H1 (cell line): ENCODE data around the gene TUT4. TPM values are rescaled to one million over a fixed set of nuclear protein-coding genes. Genes with fewer than 3 reads are reported as not detected.

Experiments
- CTCF ChIA-PET: fragments of 300-600 bp; sonication (Branson Sonifier 250); formaldehyde crosslinking; loops from one replicate; lab custom pipeline; 2021; ENCODE audit not compliant: partially characterized antibody; lab: Charles Lee
- POLR2A ChIA-PET: fragments of 300-600 bp; sonication (Branson Sonifier 250); formaldehyde crosslinking; loops from one replicate; lab custom pipeline; 2021; ENCODE audit warnings: inconsistent platforms; ENCODE audit not compliant: partially characterized antibody; lab: Charles Lee
- DNase-seq, 2 experiments: peaks; one replicate each; pipeline versions ENCODE4 v3.0.0 to v3.0.0-alpha.2; 2010 to 2022; ENCODE audit warnings: low spot score in 2 of 2, low read depth in 1 of 2, mixed read lengths in 1 of 2
- FAIRE-seq: peaks from 2 replicates; lab custom pipeline; 2011; peaks lifted over from hg19 to GRCh38; lab: Jason Lieb, UNC
- H2AFZ ChIP-seq: 2 replicates; pipeline ENCODE4 v1.8.1; 2012; ENCODE audit warnings: low read length, inconsistent platforms
- H2AK5ac ChIP-seq: 2 replicates; pipeline ENCODE4 v1.6.1; 2013; ENCODE audit warnings: low read depth, low read length
- H2BK120ac ChIP-seq: replicated peaks from 2 replicates; pipeline ENCODE3; 2013; ENCODE audit warnings: low read depth, low read length, inconsistent platforms
- H2BK12ac ChIP-seq: 2 replicates; pipeline ENCODE4 v1.6.1; 2013; ENCODE audit warnings: low read depth, low read length
- H2BK15ac ChIP-seq: 2 replicates; pipeline ENCODE4 v1.6.1; 2013; ENCODE audit warnings: low read length
- H2BK20ac ChIP-seq: 2 replicates; pipeline ENCODE4 v1.6.1; 2013; ENCODE audit warnings: low read length
- H2BK5ac ChIP-seq: 2 replicates; pipeline ENCODE4 v1.6.1; 2013; ENCODE audit warnings: low read depth, low read length
- H3K14ac ChIP-seq: 2 replicates; pipeline ENCODE4 v1.6.1; 2013; ENCODE audit warnings: inconsistent platforms; ENCODE audit not compliant: insufficient read length
- H3K18ac ChIP-seq: 2 replicates; pipeline ENCODE4 v1.6.1; 2013; ENCODE audit warnings: low read length; ENCODE audit errors: extremely low read depth
- H3K23ac ChIP-seq: 2 replicates; pipeline ENCODE4 v1.6.1; 2013; ENCODE audit warnings: inconsistent platforms; ENCODE audit not compliant: insufficient read length
- H3K23me2 ChIP-seq: 2 replicates; pipeline ENCODE4 v1.6.1; 2013; ENCODE audit warnings: low read depth, low read length
- H3K27ac ChIP-seq: 2 replicates; pipeline ENCODE4 v1.6.1; 2011; ENCODE audit warnings: low read depth, low read length, inconsistent platforms
- H3K27me3 ChIP-seq, 4 experiments: replicated peaks in 1 of 4; 1 replicate in 1 of 4; 2 replicates in 3 of 4; pipeline versions ENCODE4 v1.6.1 to v1.8.1; 2011 to 2013; ENCODE audit warnings: low read length in 3 of 4, mild to moderate bottlenecking in 3 of 4, inconsistent platforms in 2 of 4, mixed read lengths in 2 of 4, moderate library complexity in 1 of 4; ENCODE audit not compliant: control insufficient read depth in 3 of 4, insufficient read depth in 3 of 4; ENCODE audit errors: extremely low read depth in 1 of 4
- H3K36me3 ChIP-seq, 4 experiments: 2 replicates each; pipeline versions ENCODE4 v1.6.1 to v1.8.1; 2011 to 2013; ENCODE audit warnings: mild to moderate bottlenecking in 4 of 4, low read length in 3 of 4, moderate library complexity in 2 of 4, control low read depth in 1 of 4, inconsistent platforms in 1 of 4; ENCODE audit not compliant: insufficient read depth in 4 of 4, control insufficient read depth in 2 of 4
- H3K4ac ChIP-seq: replicated peaks from 2 replicates; pipeline ENCODE3; 2013; ENCODE audit warnings: low read length, low read depth, mixed read lengths, inconsistent platforms; ENCODE audit not compliant: insufficient read length
- H3K4me1 ChIP-seq, 4 experiments: replicated peaks in 1 of 4; 1 replicate in 1 of 4; 2 replicates in 3 of 4; pipeline versions ENCODE4 v1.6.1 to v1.8.1; 2011 to 2013; ENCODE audit warnings: low read length in 3 of 4, inconsistent platforms in 2 of 4, mixed read lengths in 1 of 4; ENCODE audit not compliant: insufficient read depth in 4 of 4, control insufficient read depth in 3 of 4
- H3K4me2 ChIP-seq, 2 experiments: 2 replicates each; pipeline versions ENCODE4 v1.6.1 to v1.8.1; 2011 to 2013; ENCODE audit warnings: low read depth in 2 of 2, low read length in 2 of 2, control low read depth in 1 of 2, inconsistent platforms in 1 of 2, mild to moderate bottlenecking in 1 of 2; ENCODE audit not compliant: insufficient read depth in 1 of 2
- H3K4me3 ChIP-seq, 4 experiments: fragments of 200-600, 300-600 bp in 1 of 4; sonication (generic), shearing (Covaris generic), sonication (Bioruptor Twin) in 1 of 4; 2 replicates each; pipeline versions ENCODE4 v1.5.1 to v1.8.1; 2011 to 2016; ENCODE audit warnings: low read length in 4 of 4, low read depth in 3 of 4, control low read depth in 2 of 4, inconsistent platforms in 2 of 4, mild to moderate bottlenecking in 2 of 4, mixed read lengths in 1 of 4, moderate library complexity in 1 of 4; ENCODE audit not compliant: insufficient read depth in 2 of 4; ENCODE audit errors: extremely low read depth in 1 of 4
- H3K56ac ChIP-seq: replicated peaks from 2 replicates; pipeline ENCODE3; 2013; ENCODE audit warnings: low read depth, mild to moderate bottlenecking, mixed read lengths, low read length, inconsistent platforms; ENCODE audit not compliant: insufficient read length
- H3K79me1 ChIP-seq: 2 replicates; pipeline ENCODE4 v1.6.1; 2013; ENCODE audit warnings: low read depth, low read length, control low read depth
- H3K79me2 ChIP-seq, 2 experiments: 2 replicates each; pipeline versions ENCODE4 v1.6.1 to v1.8.1; 2012 to 2013; ENCODE audit warnings: low read length in 2 of 2, mild to moderate bottlenecking in 2 of 2, inconsistent platforms in 1 of 2; ENCODE audit not compliant: insufficient read depth in 2 of 2, control insufficient read depth in 1 of 2
- H3K9ac ChIP-seq, 4 experiments: replicated peaks in 1 of 4; 1 replicate in 1 of 4; 2 replicates in 3 of 4; pipeline versions ENCODE4 v1.6.1 to v1.8.1; 2011 to 2013; ENCODE audit warnings: low read depth in 3 of 4, low read length in 3 of 4, control low read depth in 2 of 4, mild to moderate bottlenecking in 2 of 4, moderate library complexity in 2 of 4, inconsistent platforms in 1 of 4; ENCODE audit errors: extremely low read depth in 1 of 4
- H3K9me3 ChIP-seq, 2 experiments: 2 replicates each; pipeline versions ENCODE4 v1.6.1 to v1.8.1; 2012 to 2013; ENCODE audit warnings: mild to moderate bottlenecking in 2 of 2, moderate library complexity in 2 of 2, control low read depth in 1 of 2, inconsistent platforms in 1 of 2, low read depth in 1 of 2, low read length in 1 of 2, mixed read lengths in 1 of 2; ENCODE audit not compliant: insufficient read depth in 2 of 2
- H4K20me1 ChIP-seq, 2 experiments: replicated peaks in 1 of 2; 2 replicates each; pipeline versions ENCODE3 to v1.8.1; 2011 to 2013; ENCODE audit warnings: inconsistent platforms in 2 of 2, low read length in 2 of 2, mild to moderate bottlenecking in 1 of 2; ENCODE audit not compliant: insufficient read depth in 2 of 2, control insufficient read depth in 1 of 2
- H4K5ac ChIP-seq: 2 replicates; pipeline ENCODE4 v1.6.1; 2013; ENCODE audit warnings: low read length, low read depth, mixed read lengths, inconsistent platforms; ENCODE audit not compliant: insufficient read length
- H4K8ac ChIP-seq: 2 replicates; pipeline ENCODE4 v1.8.0; 2013; ENCODE audit warnings: mild to moderate bottlenecking, moderate library complexity, low read length, inconsistent platforms; ENCODE audit not compliant: insufficient read depth; ENCODE audit errors: extremely low read depth
- H4K91ac ChIP-seq: replicated peaks from 2 replicates; pipeline ENCODE3; 2013; ENCODE audit warnings: low read length, mixed read lengths, inconsistent platforms; ENCODE audit not compliant: insufficient read length
- BCL11A ChIP-seq, 2 experiments: IDR thresholded peaks; one replicate each; pipeline ENCODE4 v1.6.1; 2011; ENCODE audit warnings: low read depth in 2 of 2, low read length in 2 of 2, mild to moderate bottlenecking in 2 of 2
- POU5F1 ChIP-seq: IDR thresholded peaks from 2 replicates; pipeline ENCODE4 v1.6.1; 2011; ENCODE audit warnings: low read depth, mild to moderate bottlenecking, low read length, moderate library complexity
- RBBP5 ChIP-seq: IDR thresholded peaks from 2 replicates; pipeline ENCODE4 v1.7.1; 2012; ENCODE audit warnings: low read depth, mild to moderate bottlenecking, inconsistent platforms, low read length, moderate library complexity, borderline replicate concordance
- RNF2 ChIP-seq: fragments of 200-900, 300-1000 bp; sonication (generic); IDR thresholded peaks from 2 replicates; pipeline ENCODE4 v1.7.1; 2016; ENCODE audit warnings: borderline replicate concordance, low read depth, mild to moderate bottlenecking, antibody characterized with exemption, low read length; ENCODE audit not compliant: poor library complexity, severe bottlenecking; ENCODE audit errors: missing control alignments
- SP4 ChIP-seq: IDR thresholded peaks from 2 replicates; pipeline ENCODE4 v1.6.1; 2012; ENCODE audit warnings: low read length, inconsistent platforms
- WGBS, 2 experiments: shearing (Covaris generic) in 1 of 2; methylation state at CpG; one replicate each; pipeline versions ENCODE4 v1.1.6 to v1.1.7; 2013 to 2015; ENCODE audit warnings: low lambda C conversion rate in 2 of 2, mixed read lengths in 2 of 2, inconsistent platforms in 1 of 2, low coverage in 1 of 2, missing lambda C conversion rate in 1 of 2; ENCODE audit not compliant: insufficient replicate concordance in 2 of 2, insufficient coverage in 1 of 2, insufficient read length in 1 of 2; ENCODE audit errors: extremely low coverage in 1 of 2, missing lambda C conversion rate in 1 of 2; 5-methylcytosine and 5-hydroxymethylcytosine counted together
- polyA plus RNA-seq, 7 experiments: library from polyadenylated mRNA; depleted of rRNA in 3 of 7; stranded (reverse) in 5 of 7; unstranded in 2 of 7; fragments of >200 nt in 5 of 7; fragments of 200-250 nt in 2 of 7; gene quantifications; 1 replicate in 5 of 7; 2 replicates in 1 of 7; 4 replicates in 1 of 7; pipeline versions ENCODE4 v1.2.1 to v1.2.3, GENCODE V29; 2011 to 2013; ENCODE audit warnings: missing spikeins in 2 of 7, mixed read lengths in 2 of 7
- total RNA-seq: library from RNA; stranded (reverse); fragmentation: NEBNext Ultra II Directional; extraction: Animal tissue kit (Norgen Biotek cat#: 25700); gene quantifications from 2 replicates; pipeline ENCODE4 v1.2.1, GENCODE V29; 2021

The TUT4 gene
- total and polyA plus RNA-seq, 2 of the 8 experiments (the other 6 are each of a cell fraction or from before 2014, with no cell fraction given): 54.5 to 63.3 TPM

GRCh38 chr1:52506920-52507546 lies 45.9 kb downstream of the TUT4 start:
- Histone ChIP-seq H3K4me3 (no peak overlapping the region), H3K9ac (no peak overlapping the region), H3K14ac (no peak overlapping the region), H2BK5ac (no peak overlapping the region), H2AFZ (no peak overlapping the region), H2AK5ac (no peak overlapping the region), H2BK12ac (no peak overlapping the region), H3K23ac (no peak overlapping the region), H4K8ac (no peak overlapping the region), H2BK15ac (no peak overlapping the region), H3K79me2 (no peaks in the 10 kb centered on the region), H3K4me2 (no peak overlapping the region), H3K27ac (no peak overlapping the region), H3K79me1 (no peaks in the 10 kb centered on the region; the same call in 1 of the 2 replicates), H2BK20ac (no peak overlapping the region), H3K4me1 (no peaks in the 10 kb centered on the region), H3K23me2 (no peaks in the 10 kb centered on the region; the same call in 1 of the 2 replicates), H4K5ac (no peak overlapping the region), H3K56ac (no peak overlapping the region), H3K18ac (no peak overlapping the region), H3K27me3 (no peaks in the 10 kb centered on the region), H2BK120ac (no peak overlapping the region), H3K4ac (no peak overlapping the region), H3K36me3 (peaks cover 0 to 3% (median 2%) of the 10 kb centered on the region in 4 experiments; a peak in 2 of 8 replicates), H4K91ac (no peak overlapping the region), H4K20me1 (peaks cover 0 to 2% of the 10 kb centered on the region in 2 experiments), H3K9me3 (no peaks in the 10 kb centered on the region)
- no peak for FAIRE-seq
- TF ChIP-seq RNF2 (no peak), RBBP5 (no peak), BCL11A (IDR thresholded peaks at IDR 0.05; ENCODE audit: low read depth in 2 of 2, low read length in 2 of 2) (no peak), POU5F1 (no peak), SP4 (no peak)
- no peak for DNase-seq
- WGBS, 2 experiments: 86% methylated on average over 3 of the region's 3 CpGs; no CpG with 5 or more reads in 1 of the 2 experiments
- ChIA-PET CTCF (interaction anchor here (0.6 to 1.1 kb wide), 3 partner anchors 26 to 173 kb away, joined by 3 to 4 read pairs (median 3); no protein-coding TSS in a partner anchor), POLR2A (no interaction called here)
